Spleen (tissue), 3 donors: ENCODE results near the gene C5orf63.

Experiments
- POLR2A ChIP-seq, 3 donors: fragments of 450-650 bp; IDR thresholded peaks; one replicate each; pipeline ENCODE4 v1.5.1; 2017; ENCODE audit warnings: antibody characterized with exemption in 3 of 3, mild to moderate bottlenecking in 1 of 3
- POLR2AphosphoS5 ChIP-seq, 3 donors: sonication (generic); formaldehyde crosslinking; IDR thresholded peaks; one replicate each; pipeline ENCODE4 v1.5.1; 2017; ENCODE audit warnings: antibody characterized with exemption in 3 of 3

DNA sequence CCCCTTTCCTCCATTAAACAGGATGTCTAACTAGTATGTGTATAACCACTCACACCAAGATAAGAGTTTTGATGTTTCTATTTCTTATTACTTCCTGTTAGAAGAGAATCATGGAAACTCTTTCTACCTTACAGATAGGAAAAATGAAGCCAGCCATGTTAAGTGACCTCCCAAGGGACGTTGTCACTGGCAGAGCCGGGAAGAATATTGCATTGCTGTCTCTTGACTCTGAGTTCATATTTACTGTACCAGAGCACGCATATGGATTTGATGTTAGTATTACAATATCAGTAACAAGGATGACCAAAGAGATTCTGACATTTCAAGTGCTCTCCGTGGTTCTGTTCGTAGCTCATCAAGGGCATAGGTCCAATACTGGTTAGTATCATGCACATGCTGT lies 12.5 kb upstream of the C5orf63 start:
- no peak for TF ChIP-seq POLR2AphosphoS5 (IDR thresholded peaks at IDR 0.05)
- TF ChIP-seq POLR2A (IDR thresholded peaks at IDR 0.05) = no peak
